Endothelial cell of umbilical vein (primary cell): Measurements from ENCODE around the gene GALNT12. TPM values are rescaled to one million over a fixed set of nuclear protein-coding genes. Genes with fewer than 3 reads are reported as not detected.

Experiments
- BruUV-seq: library from RNA; stranded (reverse); fragments of 400-500 nt; replicated peaks from 2 replicates; lab custom pipeline; 2021; lab: Mats Ljungman, UMichigan
- CTCF ChIA-PET: fragments of 300-600, 350-600 bp; sonication (Branson Sonifier 250); formaldehyde crosslinking; loops from one replicate; lab custom pipeline; 2021; ENCODE audit warnings: antibody characterized with exemption, inconsistent platforms; lab: Charles Lee
- POLR2A ChIA-PET: fragments of 300-600, 350-600 bp; sonication (Branson Sonifier 250); formaldehyde crosslinking; loops from one replicate; lab custom pipeline; 2021; ENCODE audit warnings: antibody characterized with exemption, inconsistent platforms; lab: Charles Lee
- DNase-seq: peaks from one replicate; pipeline ENCODE4 v3.0.0-alpha.2; 2011; ENCODE audit warnings: low read depth, low spot score
- FAIRE-seq: peaks from 2 replicates; lab custom pipeline; 2011; peaks lifted over from hg19 to GRCh38; lab: Jason Lieb, UNC
- H2AFZ ChIP-seq: 2 replicates; pipeline ENCODE4 v1.6.0; 2012; ENCODE audit warnings: low read depth, low read length, control low read depth, inconsistent platforms
- H3K27ac ChIP-seq: 2 replicates; pipeline ENCODE4 v1.5.1; 2011; ENCODE audit warnings: low read depth, mild to moderate bottlenecking, control low read depth, low read length, moderate library complexity; ENCODE audit not compliant: insufficient read depth
- H3K27me3 ChIP-seq, 2 experiments: 2 replicates each; pipeline versions ENCODE4 v1.6.0 to v1.6.1; 2011; ENCODE audit warnings: low read length in 2 of 2, mixed read lengths in 1 of 2; ENCODE audit not compliant: control insufficient read depth in 2 of 2, insufficient read depth in 2 of 2
- H3K36me3 ChIP-seq, 2 experiments: 2 replicates in 1 of 2; 3 replicates in 1 of 2; pipeline ENCODE4 v1.5.1; 2011; ENCODE audit warnings: low read length in 2 of 2, mild to moderate bottlenecking in 1 of 2, moderate library complexity in 1 of 2; ENCODE audit not compliant: control insufficient read depth in 2 of 2, insufficient read depth in 2 of 2; ENCODE audit errors: extremely low read depth in 1 of 2
- H3K4me1 ChIP-seq: 3 replicates; pipeline ENCODE4 v1.5.1; 2011; ENCODE audit warnings: mild to moderate bottlenecking, low read length; ENCODE audit not compliant: control insufficient read depth, insufficient read depth; ENCODE audit errors: extremely low read depth
- H3K4me2 ChIP-seq: 2 replicates; pipeline ENCODE4 v1.6.1; 2011; ENCODE audit warnings: low read length, control low read depth, mixed read lengths; ENCODE audit not compliant: insufficient read depth
- H3K4me3 ChIP-seq, 3 experiments: fragments of 200-600 bp in 1 of 3; sonication (generic), shearing (Covaris generic) in 1 of 3; replicated peaks in 1 of 3; 2 replicates each; pipeline ENCODE4 v1.5.1; 2011 to 2016; ENCODE audit warnings: control low read depth in 3 of 3, low read length in 3 of 3, mild to moderate bottlenecking in 2 of 3, inconsistent platforms in 1 of 3, low read depth in 1 of 3, moderate library complexity in 1 of 3; ENCODE audit not compliant: insufficient read depth in 1 of 3
- H3K79me2 ChIP-seq: 2 replicates; pipeline ENCODE4 v1.6.0; 2012; ENCODE audit warnings: low read length, inconsistent platforms; ENCODE audit not compliant: control insufficient read depth, insufficient read depth
- H3K9ac ChIP-seq: replicated peaks from 2 replicates; pipeline ENCODE3; 2011; ENCODE audit warnings: low read length, control low read depth; ENCODE audit not compliant: insufficient read depth; ENCODE audit errors: extremely low read depth
- H3K9me1 ChIP-seq: replicated peaks from 3 replicates; pipeline ENCODE4 v1.6.0; 2011; ENCODE audit warnings: mild to moderate bottlenecking, low read length; ENCODE audit not compliant: control insufficient read depth, insufficient read depth; ENCODE audit errors: extremely low read depth
- H3K9me3 ChIP-seq: replicated peaks from 2 replicates; pipeline ENCODE4 v1.5.1; 2012; ENCODE audit warnings: low read length, inconsistent platforms; ENCODE audit not compliant: control insufficient read depth, insufficient read depth
- H4K20me1 ChIP-seq: replicated peaks from 2 replicates; pipeline ENCODE3; 2011; ENCODE audit warnings: mild to moderate bottlenecking, low read length; ENCODE audit not compliant: control insufficient read depth, insufficient read depth; ENCODE audit errors: extremely low read depth
- EZH2 ChIP-seq: IDR thresholded peaks from 2 replicates; pipeline ENCODE4 v1.6.1; 2012; ENCODE audit warnings: borderline replicate concordance, low read depth, mild to moderate bottlenecking, moderate library complexity, low read length, inconsistent platforms; ENCODE audit not compliant: severe bottlenecking
- FOS ChIP-seq: IDR thresholded peaks from 2 replicates; pipeline ENCODE4 v1.6.1; 2011; ENCODE audit warnings: mild to moderate bottlenecking, low read length, moderate library complexity, borderline replicate concordance; ENCODE audit not compliant: insufficient read depth
- GATA2 ChIP-seq: IDR thresholded peaks from 2 replicates; pipeline ENCODE4 v1.7.0; 2011; ENCODE audit warnings: low read depth, mild to moderate bottlenecking, moderate library complexity, mixed read lengths, low read length; ENCODE audit not compliant: insufficient read length, insufficient read depth
- JUN ChIP-seq: IDR thresholded peaks from 2 replicates; pipeline ENCODE4 v1.6.1; 2011; ENCODE audit warnings: borderline replicate concordance, low read depth; ENCODE audit not compliant: insufficient read length, insufficient read depth
- MAX ChIP-seq: IDR thresholded peaks from 2 replicates; pipeline ENCODE4 v1.6.1; 2011; ENCODE audit not compliant: insufficient read depth, insufficient read length
- MYC ChIP-seq: IDR thresholded peaks from one replicate; pipeline ENCODE4 v1.6.1; 2011; ENCODE audit warnings: mild to moderate bottlenecking, low read depth, low read length
- POLR2A ChIP-seq: IDR thresholded peaks from 2 replicates; pipeline ENCODE4 v1.6.1; 2012; ENCODE audit warnings: low read depth, mild to moderate bottlenecking, control low read depth, low read length
- POLR2AphosphoS5 ChIP-seq: IDR thresholded peaks from 2 replicates; pipeline ENCODE4 v1.6.1; 2012; ENCODE audit warnings: low read depth, mild to moderate bottlenecking, control low read depth, low read length, moderate library complexity; ENCODE audit not compliant: insufficient read depth
- dilution Hi-C: fragments of 300-500 bp; cut with MboI; formaldehyde crosslinking; loops from one replicate; pipeline ENCODE4 v1.15.0; 2019; ENCODE audit warnings: low sequenced_read_pairs; ENCODE audit not compliant: extremely low pct_ligation_motif_present
- intact Hi-C: fragments of 100-400 bp; cut with micrococcal nuclease; formaldehyde crosslinking; loops from one replicate; pipeline ENCODE4 v1.10.0; 2022
- polyA plus RNA-seq, 4 experiments: library from polyadenylated mRNA; depleted of rRNA in 3 of 4; stranded (reverse) in 3 of 4; unstranded in 1 of 4; fragments of >200 nt; gene quantifications; 2 replicates each; pipeline versions ENCODE4 v1.2.1 to v1.2.3, GENCODE V29; 2011 to 2012; ENCODE audit warnings: missing spikeins in 1 of 4
- total RNA-seq: library from RNA; stranded (reverse); gene quantifications from 2 replicates; pipeline ENCODE4 v1.2.3, GENCODE V29; 2021
- TF ChIP-seq, protein P1 (sequence below), 2 donors: IDR thresholded peaks; 1 replicate in 1 of 2; 2 replicates in 1 of 2; pipeline ENCODE4 v1.5.1; 2011; ENCODE audit warnings: low read length in 2 of 2, mild to moderate bottlenecking in 2 of 2, moderate library complexity in 2 of 2, control low read depth in 1 of 2, inconsistent platforms in 1 of 2, low read depth in 1 of 2; ENCODE audit not compliant: insufficient read depth in 1 of 2; ENCODE audit errors: extremely low read depth in 1 of 2

The GALNT12 gene
- total and polyA plus RNA-seq, 2 donors (not counting 3 experiments of a cell fraction or from before 2014, with no cell fraction given), result 0.26 to 0.44 TPM

DNA sequence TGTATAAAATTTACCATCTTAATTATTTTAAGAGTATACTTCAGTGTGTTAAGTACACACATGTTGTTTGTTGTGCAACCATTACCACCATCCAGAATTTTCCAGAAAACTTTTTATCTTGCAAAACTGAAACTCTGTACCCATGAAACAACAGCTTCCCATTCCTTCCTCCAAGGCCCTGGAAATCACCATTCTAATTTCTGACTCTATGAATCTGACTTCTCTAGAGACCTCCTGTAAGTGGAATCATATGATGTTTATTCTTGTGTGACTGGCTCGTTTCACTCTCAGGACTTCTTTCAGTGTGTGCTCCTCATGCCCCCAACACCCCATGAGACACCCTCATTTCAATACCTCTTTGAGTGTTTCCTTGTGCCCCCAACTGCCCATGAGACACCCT, 75.8 kb downstream of the GALNT12 start:
- BruUV-seq, result no TSS peak
- no peak overlapping the region for H3K4me3 ChIP-seq
- peaks cover 16% of the 10 kb centered on the region for H3K4me1 ChIP-seq
- ChIA-PET POLR2A (no interaction called here), CTCF (no interaction called here)
- dilution Hi-C loops (no loop called here), intact Hi-C loops (no loop called here)
- no peak for FAIRE-seq
- H3K9me1 ChIP-seq, result no peaks in the 10 kb centered on the region
- no peak overlapping the region for H2AFZ ChIP-seq
- H3K4me2 ChIP-seq, result no peak overlapping the region
- no peak overlapping the region for H3K9ac ChIP-seq
- no peaks in the 10 kb centered on the region for H3K9me3 ChIP-seq
- H3K27ac ChIP-seq, result no peak overlapping the region
- TF ChIP-seq MYC (no peak), GATA2 (no peak), JUN (no peak), EZH2 (no peak), POLR2A (no peak), MAX (no peak), FOS (no peak), POLR2AphosphoS5 (no peak)
- TF ChIP-seq, protein P1, sequence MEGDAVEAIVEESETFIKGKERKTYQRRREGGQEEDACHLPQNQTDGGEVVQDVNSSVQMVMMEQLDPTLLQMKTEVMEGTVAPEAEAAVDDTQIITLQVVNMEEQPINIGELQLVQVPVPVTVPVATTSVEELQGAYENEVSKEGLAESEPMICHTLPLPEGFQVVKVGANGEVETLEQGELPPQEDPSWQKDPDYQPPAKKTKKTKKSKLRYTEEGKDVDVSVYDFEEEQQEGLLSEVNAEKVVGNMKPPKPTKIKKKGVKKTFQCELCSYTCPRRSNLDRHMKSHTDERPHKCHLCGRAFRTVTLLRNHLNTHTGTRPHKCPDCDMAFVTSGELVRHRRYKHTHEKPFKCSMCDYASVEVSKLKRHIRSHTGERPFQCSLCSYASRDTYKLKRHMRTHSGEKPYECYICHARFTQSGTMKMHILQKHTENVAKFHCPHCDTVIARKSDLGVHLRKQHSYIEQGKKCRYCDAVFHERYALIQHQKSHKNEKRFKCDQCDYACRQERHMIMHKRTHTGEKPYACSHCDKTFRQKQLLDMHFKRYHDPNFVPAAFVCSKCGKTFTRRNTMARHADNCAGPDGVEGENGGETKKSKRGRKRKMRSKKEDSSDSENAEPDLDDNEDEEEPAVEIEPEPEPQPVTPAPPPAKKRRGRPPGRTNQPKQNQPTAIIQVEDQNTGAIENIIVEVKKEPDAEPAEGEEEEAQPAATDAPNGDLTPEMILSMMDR (IDR thresholded peaks at IDR 0.05; ENCODE audit: extremely low read depth in 1 of 2, insufficient read depth in 1 of 2, low read depth in 1 of 2, low read length in 2 of 2), result no peak
- no peaks in the 10 kb centered on the region for H3K79me2 ChIP-seq
- peaks cover 9 to 19% of the 10 kb centered on the region in 2 experiments for H3K27me3 ChIP-seq
- no peaks in the 10 kb centered on the region for H3K36me3 ChIP-seq
- no peaks in the 10 kb centered on the region for H4K20me1 ChIP-seq
- DNase-seq, result no peak
